ENCODE data around the gene LARGE1. TPM values are rescaled to one million over a fixed set of nuclear protein-coding genes. Genes with fewer than 3 reads are reported as not detected.

The LARGE1 gene
- total and polyA plus RNA-seq, 2 of the 13 experiments (the other 11 are each of a cell fraction or from before 2014, with no cell fraction given) = 8.4 to 11.0 TPM

GRCh38 chr22:33838644-33839043, 81.6 kb downstream of the LARGE1 start:
- POLR2A ChIA-PET = no interaction called here
- CTCF ChIA-PET (ENCODE audit: low intra/inter-chr PET ratio, low total read pairs) = no interaction called here

More at GRCh38 chr22:33838644-33839043, 81.6 kb downstream of the LARGE1 start:
- H3K9me3 ChIP-seq (ENCODE audit: low read length) = no peaks in the 10 kb centered on the region
- TF ChIP-seq ZNF235 (CRISPR knock-in tag; IDR thresholded peaks at IDR 0.05; ENCODE audit: borderline replicate concordance) (no peak), ZBTB33 (CRISPR knock-in tag; IDR thresholded peaks at IDR 0.05) (no peak), ZNF10 (CRISPR knock-in tag; IDR thresholded peaks at IDR 0.05; ENCODE audit: borderline replicate concordance, low read depth) (no peak), RARG (CRISPR knock-in tag; IDR thresholded peaks at IDR 0.05; ENCODE audit: low read depth) (no peak), ZNF326 (CRISPR knock-in tag; IDR thresholded peaks at IDR 0.05; ENCODE audit: borderline replicate concordance) (no peak), PHF5A (CRISPR knock-in tag; IDR thresholded peaks at IDR 0.05; ENCODE audit: low read depth, unreplicated experiment) (no peak), MTERF4 (CRISPR knock-in tag; IDR thresholded peaks at IDR 0.05) (no peak), GABPB1 (CRISPR knock-in tag; IDR thresholded peaks at IDR 0.05) (no peak), AGO2 (optimal IDR thresholded peaks at IDR 0.05; ENCODE audit: low read depth, low read length) (no peak), SNAPC2 (CRISPR knock-in tag; IDR thresholded peaks at IDR 0.05) (no peak), U2AF1 (optimal IDR thresholded peaks at IDR 0.05; ENCODE audit: low read depth, low read length) (no peak), CERS6 (CRISPR knock-in tag; IDR thresholded peaks at IDR 0.05) (no peak), BHLHE40 (IDR thresholded peaks at IDR 0.05; ENCODE audit: low read length) (no peak), SAFB2 (CRISPR knock-in tag; IDR thresholded peaks at IDR 0.05; ENCODE audit: borderline replicate concordance, low read depth) (no peak)
- TF ChIP-seq, protein P1, sequence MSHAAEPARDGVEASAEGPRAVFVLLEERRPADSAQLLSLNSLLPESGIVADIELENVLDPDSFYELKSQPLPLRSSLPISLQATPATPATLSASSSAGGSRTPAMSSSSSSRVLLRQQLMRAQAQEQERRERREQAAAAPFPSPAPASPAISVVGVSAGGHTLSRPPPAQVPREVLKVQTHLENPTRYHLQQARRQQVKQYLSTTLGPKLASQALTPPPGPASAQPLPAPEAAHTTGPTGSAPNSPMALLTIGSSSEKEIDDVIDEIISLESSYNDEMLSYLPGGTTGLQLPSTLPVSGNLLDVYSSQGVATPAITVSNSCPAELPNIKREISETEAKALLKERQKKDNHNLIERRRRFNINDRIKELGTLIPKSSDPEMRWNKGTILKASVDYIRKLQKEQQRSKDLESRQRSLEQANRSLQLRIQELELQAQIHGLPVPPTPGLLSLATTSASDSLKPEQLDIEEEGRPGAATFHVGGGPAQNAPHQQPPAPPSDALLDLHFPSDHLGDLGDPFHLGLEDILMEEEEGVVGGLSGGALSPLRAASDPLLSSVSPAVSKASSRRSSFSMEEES (CRISPR knock-in tag; IDR thresholded peaks at IDR 0.05) = no peak
- no peaks in the 10 kb centered on the region for H3K79me2 ChIP-seq (ENCODE audit: insufficient read depth, low read length)
- BruUV-seq (replicated peaks) = no TSS peak
- H3K4me1 ChIP-seq (ENCODE audit: insufficient read depth, low read length) = peaks cover 27% of the 10 kb centered on the region
- no peak overlapping the region for H3K27ac ChIP-seq (ENCODE audit: extremely low read length, insufficient read depth, low read length)
- no peak for DNase-seq (ENCODE audit: low spot score)
- H3K4me3 ChIP-seq (replicated peaks in 1 of 3; ENCODE audit: insufficient read depth in 1 of 3, low read depth in 2 of 3, low read length in 3 of 3) = no peak overlapping the region
- H3K27me3 ChIP-seq (ENCODE audit: control insufficient read depth in 1 of 2, insufficient read depth in 2 of 2, low read length in 2 of 2) = no peaks in the 10 kb centered on the region
- H3K36me3 ChIP-seq (replicated peaks in 1 of 2; ENCODE audit: control insufficient read depth in 1 of 2, insufficient read depth in 2 of 2, low read length in 2 of 2) = no peaks in the 10 kb centered on the region
- in situ Hi-C loops (cut with HindIII; ENCODE audit: extremely low pct_ligation_motif_present, low pct_unique_long_range_greater_than_20kb) = no loop called here
- intact Hi-C loops (cut with micrococcal nuclease; ENCODE audit: unreplicated experiment) = no loop called here
- H3K4me2 ChIP-seq (ENCODE audit: low read depth, low read length) = no peak overlapping the region
- FAIRE-seq = no peak
- no peak overlapping the region for H2AFZ ChIP-seq (ENCODE audit: low read length)
- WGBS (ENCODE audit: low lambda C conversion rate) = 92% methylated on average over 6 of the region's 6 CpGs
- no peak for ATAC-seq
- H3K9ac ChIP-seq (ENCODE audit: insufficient read depth, low read depth, low read length) = no peak overlapping the region
- no peaks in the 10 kb centered on the region for H4K20me1 ChIP-seq (ENCODE audit: insufficient read depth, low read length)
